GM13977 (cell line): Measurements from ENCODE around the gene GNAS-AS1.

ENCODE experiments used
- DNase-seq: peaks from one replicate; pipeline ENCODE4 v3.0.0; 2012; ENCODE audit warnings: low spot score
- in situ Hi-C: fragments of 300-500 bp; cut with MboI; formaldehyde crosslinking; loops from one replicate; pipeline ENCODE4 v1.12.0; 2022; ENCODE audit warnings: low sequenced_read_pairs, low pct_unique_long_range_greater_than_20kb, mixed read lengths, inconsistent platforms; ENCODE audit not compliant: unreplicated experiment
- TF ChIP-seq, protein P1 (sequence below): IDR thresholded peaks from 2 replicates; pipeline ENCODE4 v1.5.1; 2012; ENCODE audit warnings: mild to moderate bottlenecking, control low read depth; ENCODE audit not compliant: insufficient read depth; ENCODE audit errors: extremely low read depth, missing control alignments

GNAS-AS1 gene

GRCh38 chr20:58800134-58800871 is 50.4 kb downstream of the GNAS-AS1 start:
- no peak for DNase-seq
- in situ Hi-C loops, result no loop called here
- TF ChIP-seq, protein P1, sequence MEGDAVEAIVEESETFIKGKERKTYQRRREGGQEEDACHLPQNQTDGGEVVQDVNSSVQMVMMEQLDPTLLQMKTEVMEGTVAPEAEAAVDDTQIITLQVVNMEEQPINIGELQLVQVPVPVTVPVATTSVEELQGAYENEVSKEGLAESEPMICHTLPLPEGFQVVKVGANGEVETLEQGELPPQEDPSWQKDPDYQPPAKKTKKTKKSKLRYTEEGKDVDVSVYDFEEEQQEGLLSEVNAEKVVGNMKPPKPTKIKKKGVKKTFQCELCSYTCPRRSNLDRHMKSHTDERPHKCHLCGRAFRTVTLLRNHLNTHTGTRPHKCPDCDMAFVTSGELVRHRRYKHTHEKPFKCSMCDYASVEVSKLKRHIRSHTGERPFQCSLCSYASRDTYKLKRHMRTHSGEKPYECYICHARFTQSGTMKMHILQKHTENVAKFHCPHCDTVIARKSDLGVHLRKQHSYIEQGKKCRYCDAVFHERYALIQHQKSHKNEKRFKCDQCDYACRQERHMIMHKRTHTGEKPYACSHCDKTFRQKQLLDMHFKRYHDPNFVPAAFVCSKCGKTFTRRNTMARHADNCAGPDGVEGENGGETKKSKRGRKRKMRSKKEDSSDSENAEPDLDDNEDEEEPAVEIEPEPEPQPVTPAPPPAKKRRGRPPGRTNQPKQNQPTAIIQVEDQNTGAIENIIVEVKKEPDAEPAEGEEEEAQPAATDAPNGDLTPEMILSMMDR, result no peak

DNA sequence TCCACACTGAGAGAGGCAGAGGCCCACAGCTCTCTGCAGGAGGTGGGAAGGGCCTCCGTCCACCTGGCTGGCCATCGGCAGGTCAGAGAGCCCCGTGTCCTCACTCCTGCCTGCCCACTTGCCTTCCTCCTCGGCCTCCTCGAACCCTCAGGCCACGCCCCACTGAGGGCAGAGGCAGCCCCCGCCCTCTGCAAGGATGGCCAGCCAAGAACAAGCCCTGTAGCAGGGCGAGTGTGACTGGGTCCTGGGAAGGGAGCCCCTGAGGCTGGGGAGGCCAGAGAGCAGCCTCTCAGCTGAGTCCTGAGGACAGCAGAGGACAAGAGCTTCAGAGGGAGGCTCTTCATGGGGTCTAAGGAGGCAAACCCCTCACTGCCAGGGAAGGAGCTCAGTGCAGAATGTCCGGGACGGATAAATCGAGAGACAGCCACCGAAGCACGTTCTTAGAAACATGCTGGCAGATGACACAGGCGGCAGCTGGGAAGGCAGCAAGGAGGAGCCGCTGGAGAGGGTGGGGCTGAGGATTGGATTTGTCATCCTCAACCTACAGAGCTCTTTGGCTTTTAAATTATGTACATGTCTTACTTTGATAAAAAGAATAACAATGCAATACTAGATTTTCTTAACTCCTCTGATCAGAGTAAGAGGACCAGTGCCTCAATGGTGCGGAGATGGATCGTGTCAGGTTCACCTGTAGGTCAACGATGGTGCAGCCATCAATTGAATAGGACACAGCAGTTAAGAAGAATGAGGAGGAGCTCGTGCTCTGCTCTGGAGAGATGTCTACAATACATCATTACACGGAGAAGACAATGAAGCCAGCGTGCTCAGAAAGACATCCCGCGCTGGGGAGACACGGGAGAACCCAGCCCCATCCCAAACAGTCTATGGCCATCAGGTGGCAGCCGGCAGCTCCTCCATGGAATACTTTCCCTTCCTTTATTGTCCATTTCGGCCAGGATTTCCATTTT is 53.0 kb downstream of the GNAS-AS1 start:
- DNase-seq, result no peak
- in situ Hi-C loops, result no loop called here
- TF ChIP-seq, protein P1, result no peak

- TF ChIP-seq, protein P1, result no peak
- in situ Hi-C loops, result no loop called here
- no peak for DNase-seq
Observed at GRCh38 chr20:58795923-58796245, 54.8 kb downstream of the GNAS-AS1 start.

DNA sequence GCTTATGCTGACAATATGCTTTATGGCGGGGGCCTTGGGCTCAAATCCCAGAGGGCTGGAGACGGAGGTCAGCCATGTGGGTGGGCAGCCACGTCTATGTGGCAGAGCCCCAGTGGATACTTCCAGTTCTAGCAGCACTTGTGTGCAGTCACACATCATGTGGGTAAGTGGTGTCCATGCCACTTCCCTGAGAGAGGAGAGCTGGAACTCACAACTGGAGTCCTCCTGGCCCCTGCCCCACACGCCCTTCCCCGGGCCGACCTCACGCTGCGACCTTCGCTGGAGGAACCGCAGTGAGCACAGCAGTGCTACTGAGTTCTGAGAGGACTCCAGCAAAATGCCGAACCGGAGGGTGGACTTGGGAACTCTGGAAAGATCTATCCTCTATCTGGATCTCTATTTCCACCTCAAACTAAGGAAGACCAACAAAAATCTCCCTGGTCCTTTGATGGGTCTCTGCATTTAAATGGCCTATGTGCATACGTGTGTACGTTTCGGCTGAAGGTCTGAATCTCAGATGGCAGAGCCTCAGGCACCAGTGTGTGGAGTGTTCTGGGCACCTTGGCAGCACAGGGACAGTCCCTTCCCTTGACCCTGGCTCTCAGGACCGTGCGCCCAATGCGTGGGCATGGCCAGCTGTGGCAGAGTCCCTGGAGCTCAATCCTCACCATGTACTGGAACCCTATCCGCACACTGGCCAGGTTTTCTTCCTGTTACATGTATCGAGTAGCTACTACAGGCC is 55.4 kb downstream of the GNAS-AS1 start:
- TF ChIP-seq, protein P1, result no peak
- DNase-seq, result no peak
- in situ Hi-C loops, result no loop called here

DNA sequence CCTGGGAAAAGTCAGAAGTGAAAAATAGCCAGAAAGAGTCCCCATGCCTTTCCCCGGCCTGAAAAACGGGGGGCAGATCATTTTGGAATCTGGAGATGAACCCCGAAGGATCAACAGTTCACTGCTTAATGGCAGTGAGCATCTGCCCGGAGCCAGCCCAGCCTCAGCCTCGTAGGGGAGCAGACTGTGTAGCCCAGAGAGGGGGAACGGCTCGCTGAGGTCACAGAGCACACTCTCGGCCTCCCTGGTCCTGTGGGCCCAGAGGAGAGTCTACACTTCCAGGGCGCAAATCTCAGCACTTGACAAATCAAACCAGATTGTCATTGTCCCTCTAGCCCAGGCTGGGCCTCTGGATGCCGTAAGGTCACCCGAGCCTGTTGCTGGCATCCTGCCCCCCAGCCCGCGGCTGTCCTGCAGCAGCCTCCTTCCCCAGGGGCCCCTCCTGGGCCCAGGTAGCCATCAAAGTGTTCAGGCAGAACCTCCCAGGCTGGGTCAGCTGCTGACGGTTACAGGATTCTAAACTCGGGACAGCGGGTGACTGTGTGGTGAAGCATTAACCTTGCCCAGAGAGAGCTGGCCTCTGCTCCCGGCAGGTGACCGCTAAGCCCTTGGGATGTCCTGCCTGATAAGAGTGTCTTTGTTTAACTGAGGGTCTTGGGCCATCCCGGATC is 56.1 kb downstream of the GNAS-AS1 start:
- in situ Hi-C loops, result no loop called here

More for the DNA sequence above, 56.1 kb downstream of the GNAS-AS1 start:
- no peak for DNase-seq
- TF ChIP-seq, protein P1, result no peak
